K562 (cell line): ENCODE data around the gene MYL12B. TPM values are rescaled to one million over a fixed set of nuclear protein-coding genes. Genes with fewer than 3 reads are reported as not detected.

ENCODE experiments used
- CHD4 ChIP-seq: fragments of 200-600 bp; sonication (generic); IDR thresholded peaks from 3 replicates; pipeline ENCODE4 v1.6.1; 2012; ENCODE audit warnings: low read depth, mild to moderate bottlenecking, mixed read lengths, low read length, inconsistent platforms; ENCODE audit not compliant: insufficient read depth, insufficient replicate concordance, poor library complexity, severe bottlenecking
- CREBBP ChIP-seq: IDR thresholded peaks from one replicate; pipeline ENCODE4 v1.6.1; 2012; ENCODE audit warnings: low read depth, mild to moderate bottlenecking, control low read depth, inconsistent platforms, low read length
- CTBP1 ChIP-seq: fragments of 450-650 bp; IDR thresholded peaks from 2 replicates; pipeline ENCODE4 v1.6.1; 2016; ENCODE audit warnings: borderline replicate concordance
- ESRRB ChIP-seq: fragments of 250-450 bp; sonication (Bioruptor Pico); IDR thresholded peaks from 2 replicates; pipeline ENCODE4 v1.5.0; 2020; ENCODE audit warnings: mild to moderate bottlenecking, moderate library complexity, borderline replicate concordance
- HNRNPL ChIP-seq: fragments of 200-400 bp; formaldehyde crosslinking; IDR thresholded peaks from 2 replicates; pipeline ENCODE4 v1.6.1; 2017; ENCODE audit warnings: low read depth, mild to moderate bottlenecking, low read length
- LARP7 ChIP-seq: fragments of 450-650 bp; IDR thresholded peaks from 2 replicates; pipeline ENCODE4 v1.6.1; 2016
- MEIS2 ChIP-seq: fragments of 450-650 bp; IDR thresholded peaks from 2 replicates; pipeline ENCODE4 v1.6.1; 2014; ENCODE audit warnings: mild to moderate bottlenecking; ENCODE audit not compliant: partially characterized antibody
- PHB ChIP-seq: fragments of 250-450 bp; sonication (Bioruptor Pico); IDR thresholded peaks from 2 replicates; pipeline ENCODE4 v1.5.0; 2021
- PPARD ChIP-seq: fragments of 250-450 bp; sonication (Bioruptor Pico); IDR thresholded peaks from 2 replicates; pipeline ENCODE4 v1.8.0; 2022; ENCODE audit warnings: inconsistent platforms, mild to moderate bottlenecking, moderate library complexity
- SAFB ChIP-seq: fragments of 200-400 bp; formaldehyde crosslinking; IDR thresholded peaks from 2 replicates; pipeline ENCODE4 v1.6.1; 2017; ENCODE audit warnings: low read depth, low read length, borderline replicate concordance
- SIN3A ChIP-seq, 2 experiments: fragments of 150-350 bp in 1 of 2; IDR thresholded peaks; 2 replicates each; pipeline ENCODE4 v1.6.1; 2011 to 2016; ENCODE audit warnings: borderline replicate concordance in 2 of 2, low read depth in 2 of 2, low read length in 2 of 2, mild to moderate bottlenecking in 2 of 2, moderate library complexity in 2 of 2; ENCODE audit not compliant: control insufficient read depth in 1 of 2
- SRSF7 ChIP-seq: fragments of 200-400 bp; formaldehyde crosslinking; optimal IDR thresholded peaks from 2 replicates; pipeline ENCODE3; 2017; ENCODE audit warnings: mild to moderate bottlenecking, low read depth, low read length
- TEAD1 ChIP-seq, 2 experiments: fragments of 450-650 bp in 1 of 2; sonication (generic) in 1 of 2; formaldehyde crosslinking; IDR thresholded peaks; 2 replicates each; pipeline versions ENCODE4 v1.4.0 to v1.8.0; 2020 to 2022; ENCODE audit warnings: mild to moderate bottlenecking in 2 of 2, missing genetic modification reagents in 1 of 2
- TEAD2 ChIP-seq: fragments of 450-650 bp; IDR thresholded peaks from 2 replicates; pipeline ENCODE4 v1.6.1; 2016; ENCODE audit warnings: missing genetic modification characterization, control low read depth, missing compliant biosample characterization
- ZBTB33 ChIP-seq: sonication (generic); formaldehyde crosslinking; IDR thresholded peaks from 2 replicates; pipeline ENCODE4 v1.8.1; 2023; ENCODE audit warnings: mild to moderate bottlenecking, missing genetic modification reagents
- ZMIZ1 ChIP-seq, 2 experiments: fragments of 150-350 bp in 1 of 2; IDR thresholded peaks; 2 replicates each; pipeline ENCODE4 v1.6.1; 2012 to 2016; ENCODE audit warnings: low read depth in 2 of 2, low read length in 2 of 2, mild to moderate bottlenecking in 1 of 2, moderate library complexity in 1 of 2
- ZNF282 ChIP-seq: sonication (generic); formaldehyde crosslinking; IDR thresholded peaks from 2 replicates; pipeline ENCODE4 v1.8.1; 2023; ENCODE audit warnings: missing genetic modification reagents
- ZNF75A ChIP-seq: fragments of 450-650 bp; formaldehyde crosslinking; IDR thresholded peaks from 2 replicates; pipeline ENCODE4 v1.4.0; 2020; ENCODE audit warnings: mild to moderate bottlenecking
- ZNF778 ChIP-seq: fragments of 450-650 bp; formaldehyde crosslinking; IDR thresholded peaks from 2 replicates; pipeline ENCODE4 v1.4.0; 2020; ENCODE audit warnings: mild to moderate bottlenecking, moderate library complexity
- ZSCAN32 ChIP-seq: fragments of 450-650 bp; formaldehyde crosslinking; IDR thresholded peaks from 2 replicates; pipeline ENCODE4 v1.4.0; 2020; ENCODE audit warnings: mild to moderate bottlenecking, moderate library complexity
- polyA plus RNA-seq, 8 experiments: library from polyadenylated mRNA; depleted of rRNA in 4 of 8; stranded (reverse) in 5 of 8; unstranded in 3 of 8; fragments of >200 nt; fragmentation: Nextera tagmentation in 2 of 8; fragmentation: Illumina TruSeq in 1 of 8; extraction: Ambion mirVana in 2 of 8; extraction: Trizol in 1 of 8; gene quantifications; 2 replicates each; pipeline versions ENCODE4 v1.2.1 to v1.2.3, GENCODE V29; 2011 to 2014; ENCODE audit warnings: inconsistent platforms in 1 of 8, missing spikeins in 1 of 8
- total RNA-seq, 7 experiments: library from RNA; depleted of rRNA in 6 of 7; stranded (reverse); fragments of >200 nt in 6 of 7; fragmentation: Illumina TruSeq in 2 of 7; extraction: Trizol in 2 of 7; gene quantifications; 2 replicates each; pipeline versions ENCODE4 v1.2.1 to v1.2.3, GENCODE V29; 2011 to 2021; ENCODE audit warnings: low replicate concordance in 1 of 7
- TF ChIP-seq, protein P1 (sequence below): fragments of 450-650 bp; formaldehyde crosslinking; IDR thresholded peaks from 2 replicates; pipeline ENCODE4 v1.4.0; 2020; ENCODE audit warnings: mild to moderate bottlenecking, moderate library complexity

The MYL12B gene
- total and polyA plus RNA-seq, 9 of the 15 experiments (the other 6 are each of a cell fraction or from before 2014, with no cell fraction given), result 220 to 995 (median 463) TPM

- TF ChIP-seq ZMIZ1 (IDR thresholded peaks at IDR 0.05; ENCODE audit: low read depth in 2 of 2, low read length in 2 of 2) (no peak), ESRRB (CRISPR knock-in tag) (no peak), ZBTB33 (no peak; the same call in 1 of the 2 replicates), ZNF778 (CRISPR knock-in tag) (no peak), PPARD (CRISPR knock-in tag) (no peak), ZNF75A (no peak), ZSCAN32 (no peak), CTBP1 (no peak), PHB (CRISPR knock-in tag) (no peak), SRSF7 (peak; percentile 34), CHD4 (no peak), SAFB (0 out of 2 replicates have a peak, but pooled peaks have one; percentile 34), TEAD1 (CRISPR knock-in tag; IDR thresholded peaks at IDR 0.05) (no peak), TEAD2 (no peak), CREBBP (no peak), ZNF282 (CRISPR knock-in tag) (no peak), LARP7 (no peak), HNRNPL (no peak), SIN3A (IDR thresholded peaks at IDR 0.05; ENCODE audit: borderline replicate concordance in 2 of 2, control insufficient read depth in 1 of 2, low read depth in 2 of 2, low read length in 2 of 2) (peak; percentile 14 to 59; a peak in 2 of 4 replicates), MEIS2 (peak; percentile 5)
- TF ChIP-seq, protein P1, sequence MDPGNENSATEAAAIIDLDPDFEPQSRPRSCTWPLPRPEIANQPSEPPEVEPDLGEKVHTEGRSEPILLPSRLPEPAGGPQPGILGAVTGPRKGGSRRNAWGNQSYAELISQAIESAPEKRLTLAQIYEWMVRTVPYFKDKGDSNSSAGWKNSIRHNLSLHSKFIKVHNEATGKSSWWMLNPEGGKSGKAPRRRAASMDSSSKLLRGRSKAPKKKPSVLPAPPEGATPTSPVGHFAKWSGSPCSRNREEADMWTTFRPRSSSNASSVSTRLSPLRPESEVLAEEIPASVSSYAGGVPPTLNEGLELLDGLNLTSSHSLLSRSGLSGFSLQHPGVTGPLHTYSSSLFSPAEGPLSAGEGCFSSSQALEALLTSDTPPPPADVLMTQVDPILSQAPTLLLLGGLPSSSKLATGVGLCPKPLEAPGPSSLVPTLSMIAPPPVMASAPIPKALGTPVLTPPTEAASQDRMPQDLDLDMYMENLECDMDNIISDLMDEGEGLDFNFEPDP (CRISPR knock-in tag), result no peak; the same call in 1 of the 2 replicates
These were observed 550 bp downstream of the MYL12B start (continued) for GRCh38 chr18:3262234-3263131.
